ENCODE data around the gene SNPH.

- TF ChIP-seq CTCF (IDR thresholded peaks at IDR 0.05; ENCODE audit: low read depth, low read length, poor library complexity, severe bottlenecking) (no peak), EZH2phosphoT487 (IDR thresholded peaks at IDR 0.05; ENCODE audit: borderline replicate concordance, low read length) (no peak)
Measured at GRCh38 chr20:1341561-1342265, 75.6 kb downstream of the SNPH start.
